Neural progenitor cell (in vitro differentiated cells): ENCODE measurements around the gene OR6S1.

Experiments used
- CTCF ChIP-seq: fragments of 200-600 bp; sonication (generic); IDR thresholded peaks from 2 replicates; pipeline ENCODE4 v1.5.1; 2017; ENCODE audit warnings: antibody characterized with exemption, mild to moderate bottlenecking
- EZH2 ChIP-seq: fragments of 200-600 bp; sonication (generic); IDR thresholded peaks from 2 replicates; pipeline ENCODE4 v1.6.1; 2017; ENCODE audit warnings: antibody characterized with exemption, mild to moderate bottlenecking, moderate library complexity

GRCh38 chr14:20615996-20616395 is 25.5 kb downstream of the OR6S1 start:
- TF ChIP-seq CTCF (no peak), EZH2 (no peak)
